PC-9 (cell line): ENCODE measurements around the gene TARM1.

Experiments
- CTCF ChIP-seq: fragments of 200-600 bp; sonication (generic); conservative IDR thresholded peaks from 2 replicates; pipeline ENCODE4 v1.6.1; 2017; ENCODE audit warnings: mixed run types, antibody characterized with exemption, mild to moderate bottlenecking, moderate library complexity
- EZH2 ChIP-seq: fragments of 200-600 bp; sonication (generic); IDR thresholded peaks from 2 replicates; pipeline ENCODE4 v1.8.0; 2017; ENCODE audit warnings: antibody characterized with exemption, low read depth

GRCh38 chr19:54030895-54031586 is 50.1 kb downstream of the TARM1 start:
- TF ChIP-seq CTCF (peak; percentile 32; the same call in 1 of the 2 replicates), EZH2 (no peak)
